A549 (cell line): ENCODE results near the gene GAK.

Experiments used
- KDM5A ChIP-seq: fragments of 200-600 bp; sonication (generic); IDR thresholded peaks from 2 replicates; pipeline ENCODE4 v1.6.1; 2016; ENCODE audit warnings: antibody characterized with exemption, mild to moderate bottlenecking
- POLR2A ChIP-seq: IDR thresholded peaks from 2 replicates; pipeline ENCODE4 v1.6.1; 2012; ENCODE audit warnings: mild to moderate bottlenecking, low read length
- SMC3 ChIP-seq: fragments of >200 bp; sonication (Bioruptor Twin); formaldehyde crosslinking; IDR thresholded peaks from 3 replicates; pipeline ENCODE4 v1.6.1; 2018; ENCODE audit warnings: inconsistent platforms
- TF ChIP-seq, protein P1 (sequence below): fragments of >200 bp; sonication (Bioruptor Twin); formaldehyde crosslinking; IDR thresholded peaks from 3 replicates; pipeline ENCODE4 v1.5.1; 2016

DNA sequence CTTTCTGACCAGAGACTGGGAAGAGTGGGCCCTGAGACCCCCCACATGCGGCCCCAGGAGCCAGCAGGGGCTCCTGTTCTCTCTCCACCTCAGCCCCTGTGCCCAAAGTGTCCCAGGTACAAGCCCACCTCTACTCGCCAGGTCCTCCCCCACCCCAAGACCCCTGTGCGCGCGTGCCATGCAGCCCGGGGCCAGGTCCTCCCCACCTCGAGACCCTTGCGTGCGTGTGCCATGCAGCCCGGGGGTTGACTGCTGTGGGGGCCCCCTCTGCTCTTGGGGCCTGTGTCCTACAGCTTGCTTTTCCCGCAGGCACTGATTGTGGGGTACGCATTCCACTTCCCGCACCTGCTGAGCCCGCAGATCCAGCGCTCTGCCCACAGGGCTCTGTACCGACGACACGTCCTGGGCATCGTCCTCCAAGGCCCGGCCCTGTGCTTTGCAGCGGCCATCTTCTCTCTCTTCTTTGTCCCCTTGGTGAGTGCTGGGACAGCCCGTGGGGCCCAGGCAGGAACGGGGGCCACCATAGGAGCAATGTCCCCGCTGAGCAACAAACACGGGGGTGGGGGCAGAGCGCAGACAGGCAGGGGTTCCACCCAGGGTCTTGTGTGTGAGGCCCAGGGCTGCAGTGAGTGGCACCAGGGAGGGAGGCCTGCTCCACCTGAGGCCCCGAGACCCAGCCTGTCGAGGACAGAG, 20.9 kb upstream of the GAK start:
- TF ChIP-seq SMC3 (no peak), POLR2A (no peak), KDM5A (no peak)
- TF ChIP-seq, protein P1, sequence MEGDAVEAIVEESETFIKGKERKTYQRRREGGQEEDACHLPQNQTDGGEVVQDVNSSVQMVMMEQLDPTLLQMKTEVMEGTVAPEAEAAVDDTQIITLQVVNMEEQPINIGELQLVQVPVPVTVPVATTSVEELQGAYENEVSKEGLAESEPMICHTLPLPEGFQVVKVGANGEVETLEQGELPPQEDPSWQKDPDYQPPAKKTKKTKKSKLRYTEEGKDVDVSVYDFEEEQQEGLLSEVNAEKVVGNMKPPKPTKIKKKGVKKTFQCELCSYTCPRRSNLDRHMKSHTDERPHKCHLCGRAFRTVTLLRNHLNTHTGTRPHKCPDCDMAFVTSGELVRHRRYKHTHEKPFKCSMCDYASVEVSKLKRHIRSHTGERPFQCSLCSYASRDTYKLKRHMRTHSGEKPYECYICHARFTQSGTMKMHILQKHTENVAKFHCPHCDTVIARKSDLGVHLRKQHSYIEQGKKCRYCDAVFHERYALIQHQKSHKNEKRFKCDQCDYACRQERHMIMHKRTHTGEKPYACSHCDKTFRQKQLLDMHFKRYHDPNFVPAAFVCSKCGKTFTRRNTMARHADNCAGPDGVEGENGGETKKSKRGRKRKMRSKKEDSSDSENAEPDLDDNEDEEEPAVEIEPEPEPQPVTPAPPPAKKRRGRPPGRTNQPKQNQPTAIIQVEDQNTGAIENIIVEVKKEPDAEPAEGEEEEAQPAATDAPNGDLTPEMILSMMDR, result no peak
